Neural progenitor cell (in vitro differentiated cells): ENCODE data around the gene HOXB7.

ENCODE experiments used
- CTCF ChIP-seq: fragments of 200-600 bp; sonication (generic); IDR thresholded peaks from 2 replicates; pipeline ENCODE4 v1.5.1; 2017; ENCODE audit warnings: antibody characterized with exemption, mild to moderate bottlenecking
- EZH2 ChIP-seq: fragments of 200-600 bp; sonication (generic); IDR thresholded peaks from 2 replicates; pipeline ENCODE4 v1.6.1; 2017; ENCODE audit warnings: antibody characterized with exemption, mild to moderate bottlenecking, moderate library complexity

GRCh38 chr17:48620461-48621139 lies 9.8 kb upstream of the HOXB7 start:
- no peak for TF ChIP-seq CTCF
- no peak for TF ChIP-seq EZH2
